Fibroblast of skin of right quadriceps (primary cell): Measurements from ENCODE around the gene LTK.

Experiments
- DNase-seq: peaks from one replicate; pipeline ENCODE4 v3.0.0-alpha.2; 2013

The LTK gene

GRCh38 chr15:41513506-41514227, at the start of gene LTK:
Gene LTK, minus strand, starts transcription at chr15:41513827. Its CDS starts 118 bp downstream, at chr15:41513709.
- DNase-seq, result peak; percentile 24

GRCh38 chr15:41562784-41563198, 49.2 kb upstream of the LTK start:
- DNase-seq, result no peak

GRCh38 chr15:41562244-41562643, 48.6 kb upstream of the LTK start:
- no peak for DNase-seq

GRCh38 chr15:41561777-41562145, 48.1 kb upstream of the LTK start:
- DNase-seq, result peak; percentile 28

GRCh38 chr15:41561104-41561776, 47.6 kb upstream of the LTK start:
- no peak for DNase-seq

- DNase-seq, result no peak
Measured at GRCh38 chr15:41560572-41560874, 46.9 kb upstream of the LTK start.

- DNase-seq, result no peak
Measured at GRCh38 chr15:41559239-41559782, 45.7 kb upstream of the LTK start.

GRCh38 chr15:41558400-41559238, 45.0 kb upstream of the LTK start, which contains the start of gene TYRO3:
Gene TYRO3, plus strand, starts transcription at chr15:41559212. Its CDS starts 46 bp downstream, at chr15:41559258.
- peak; percentile 53 for DNase-seq

GRCh38 chr15:41557673-41558399, 44.2 kb upstream of the LTK start:
- DNase-seq, result peak; percentile 70

GRCh38 chr15:41556677-41557076, 43.0 kb upstream of the LTK start:
- DNase-seq, result no peak

GRCh38 chr15:41554915-41555314, 41.3 kb upstream of the LTK start:
- DNase-seq, result no peak

GRCh38 chr15:41554343-41554742, 40.7 kb upstream of the LTK start:
- DNase-seq, result no peak

GRCh38 chr15:41553731-41554130, 40.1 kb upstream of the LTK start:
- peak; percentile 52 for DNase-seq

- no peak for DNase-seq
Measured at GRCh38 chr15:41550066-41550775, 36.6 kb upstream of the LTK start.

GRCh38 chr15:41546851-41547786, 33.5 kb upstream of the LTK start:
- DNase-seq, result peak; percentile 66

GRCh38 chr15:41545218-41545617, 31.6 kb upstream of the LTK start:
- no peak for DNase-seq

GRCh38 chr15:41544650-41545015, 31.0 kb upstream of the LTK start:
- DNase-seq, result no peak

- DNase-seq, result no peak
Measured at GRCh38 chr15:41543521-41543870, 29.9 kb upstream of the LTK start.

GRCh38 chr15:41536866-41537265, 23.2 kb upstream of the LTK start:
- DNase-seq, result no peak

- no peak for DNase-seq
Measured at GRCh38 chr15:41535544-41535943, 21.9 kb upstream of the LTK start.

- DNase-seq, result no peak
Measured at GRCh38 chr15:41530363-41530956, 16.8 kb upstream of the LTK start.
